DND-41 (cell line): Measurements from ENCODE around the gene PRKAG2.

Experiments used
- ATAC-seq: fragments of 200-7000 bp; cut with Tn5 transposase; 3 replicates; pipeline ENCODE4 v1.9.1; 2021; ENCODE audit warnings: low read depth; ENCODE audit not compliant: insufficient read depth
- DNase-seq: peaks from one replicate; pipeline ENCODE4 v3.0.0-alpha.2; 2020
- H2AFZ ChIP-seq: 2 replicates; pipeline ENCODE4 v1.6.0; 2012; ENCODE audit warnings: low read depth, low read length
- H3K27ac ChIP-seq: 2 replicates; pipeline ENCODE4 v1.5.1; 2012; ENCODE audit warnings: low read length, inconsistent platforms
- H3K27me3 ChIP-seq: fragments of 200-600 bp; sonication (generic); 2 replicates; pipeline ENCODE4 v1.6.0; 2012; ENCODE audit warnings: low read length, mild to moderate bottlenecking, inconsistent platforms; ENCODE audit not compliant: insufficient read depth, poor library complexity
- H3K36me3 ChIP-seq: 2 replicates; pipeline ENCODE4 v1.5.1; 2012; ENCODE audit warnings: low read length, inconsistent platforms; ENCODE audit not compliant: insufficient read depth
- H3K4me1 ChIP-seq: 2 replicates; pipeline ENCODE4 v1.5.1; 2012; ENCODE audit warnings: mild to moderate bottlenecking, low read length; ENCODE audit not compliant: insufficient read depth
- H3K4me2 ChIP-seq: 2 replicates; pipeline ENCODE4 v1.6.0; 2012; ENCODE audit warnings: mild to moderate bottlenecking, moderate library complexity, low read length, inconsistent platforms; ENCODE audit not compliant: insufficient read depth
- H3K4me3 ChIP-seq, 2 experiments: fragments of 200-600 bp in 1 of 2; shearing (Covaris generic) in 1 of 2; 2 replicates each; pipeline ENCODE4 v1.5.1; 2012 to 2016; ENCODE audit warnings: inconsistent platforms in 2 of 2, low read length in 2 of 2, mild to moderate bottlenecking in 2 of 2, low read depth in 1 of 2, moderate library complexity in 1 of 2
- H3K79me2 ChIP-seq: 2 replicates; pipeline ENCODE4 v1.6.0; 2012; ENCODE audit warnings: low read length, inconsistent platforms; ENCODE audit not compliant: insufficient read depth
- H3K9ac ChIP-seq: 2 replicates; pipeline ENCODE4 v1.6.0; 2012; ENCODE audit warnings: low read depth, mild to moderate bottlenecking, inconsistent platforms, low read length, moderate library complexity
- H3K9me3 ChIP-seq: 2 replicates; pipeline ENCODE4 v1.5.1; 2012; ENCODE audit warnings: low read length, moderate library complexity, mild to moderate bottlenecking, inconsistent platforms; ENCODE audit not compliant: insufficient read depth, severe bottlenecking
- H4K20me1 ChIP-seq: 2 replicates; pipeline ENCODE4 v1.6.0; 2012; ENCODE audit warnings: low read length; ENCODE audit not compliant: insufficient read depth
- EZH2 ChIP-seq: IDR thresholded peaks from 3 replicates; pipeline ENCODE4 v1.6.1; 2012; ENCODE audit warnings: borderline replicate concordance, low read depth, mild to moderate bottlenecking, moderate library complexity, low read length, inconsistent platforms; ENCODE audit not compliant: severe bottlenecking
- TF ChIP-seq, protein P1 (sequence below): IDR thresholded peaks from 2 replicates; pipeline ENCODE4 v1.5.1; 2012; ENCODE audit warnings: borderline replicate concordance, low read length, moderate library complexity, mild to moderate bottlenecking; ENCODE audit not compliant: poor library complexity, severe bottlenecking; ENCODE audit errors: extremely low read depth

PRKAG2 gene

DNA sequence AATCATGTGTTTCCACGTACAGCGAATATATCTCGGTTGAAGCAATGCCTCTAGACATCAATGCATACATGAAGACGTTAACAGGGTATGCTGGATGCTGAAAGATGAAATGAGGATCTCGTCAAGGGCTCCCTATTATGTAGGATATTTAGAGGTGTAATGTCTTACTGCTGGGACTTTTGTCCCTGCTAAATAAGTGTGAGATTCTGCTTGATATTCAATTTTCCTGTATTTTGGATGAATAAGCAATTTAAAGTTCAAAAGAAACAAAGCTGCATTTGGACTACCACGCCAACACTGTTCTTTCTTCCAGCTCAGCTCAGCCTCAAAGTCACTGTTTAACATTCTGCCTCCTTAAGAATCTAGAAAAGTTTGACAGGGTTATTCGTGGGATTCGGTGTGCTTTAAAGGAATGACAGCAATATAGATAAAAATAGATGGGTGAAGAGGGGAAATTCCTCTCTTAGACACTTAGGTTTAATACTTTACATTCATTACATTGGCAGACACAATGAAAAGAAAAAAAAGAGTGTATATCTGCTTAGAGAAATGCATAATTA lies 247.1 kb downstream of the PRKAG2 start:
- TF ChIP-seq, protein P1, sequence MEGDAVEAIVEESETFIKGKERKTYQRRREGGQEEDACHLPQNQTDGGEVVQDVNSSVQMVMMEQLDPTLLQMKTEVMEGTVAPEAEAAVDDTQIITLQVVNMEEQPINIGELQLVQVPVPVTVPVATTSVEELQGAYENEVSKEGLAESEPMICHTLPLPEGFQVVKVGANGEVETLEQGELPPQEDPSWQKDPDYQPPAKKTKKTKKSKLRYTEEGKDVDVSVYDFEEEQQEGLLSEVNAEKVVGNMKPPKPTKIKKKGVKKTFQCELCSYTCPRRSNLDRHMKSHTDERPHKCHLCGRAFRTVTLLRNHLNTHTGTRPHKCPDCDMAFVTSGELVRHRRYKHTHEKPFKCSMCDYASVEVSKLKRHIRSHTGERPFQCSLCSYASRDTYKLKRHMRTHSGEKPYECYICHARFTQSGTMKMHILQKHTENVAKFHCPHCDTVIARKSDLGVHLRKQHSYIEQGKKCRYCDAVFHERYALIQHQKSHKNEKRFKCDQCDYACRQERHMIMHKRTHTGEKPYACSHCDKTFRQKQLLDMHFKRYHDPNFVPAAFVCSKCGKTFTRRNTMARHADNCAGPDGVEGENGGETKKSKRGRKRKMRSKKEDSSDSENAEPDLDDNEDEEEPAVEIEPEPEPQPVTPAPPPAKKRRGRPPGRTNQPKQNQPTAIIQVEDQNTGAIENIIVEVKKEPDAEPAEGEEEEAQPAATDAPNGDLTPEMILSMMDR = no peak
- no peak for TF ChIP-seq EZH2

DNA sequence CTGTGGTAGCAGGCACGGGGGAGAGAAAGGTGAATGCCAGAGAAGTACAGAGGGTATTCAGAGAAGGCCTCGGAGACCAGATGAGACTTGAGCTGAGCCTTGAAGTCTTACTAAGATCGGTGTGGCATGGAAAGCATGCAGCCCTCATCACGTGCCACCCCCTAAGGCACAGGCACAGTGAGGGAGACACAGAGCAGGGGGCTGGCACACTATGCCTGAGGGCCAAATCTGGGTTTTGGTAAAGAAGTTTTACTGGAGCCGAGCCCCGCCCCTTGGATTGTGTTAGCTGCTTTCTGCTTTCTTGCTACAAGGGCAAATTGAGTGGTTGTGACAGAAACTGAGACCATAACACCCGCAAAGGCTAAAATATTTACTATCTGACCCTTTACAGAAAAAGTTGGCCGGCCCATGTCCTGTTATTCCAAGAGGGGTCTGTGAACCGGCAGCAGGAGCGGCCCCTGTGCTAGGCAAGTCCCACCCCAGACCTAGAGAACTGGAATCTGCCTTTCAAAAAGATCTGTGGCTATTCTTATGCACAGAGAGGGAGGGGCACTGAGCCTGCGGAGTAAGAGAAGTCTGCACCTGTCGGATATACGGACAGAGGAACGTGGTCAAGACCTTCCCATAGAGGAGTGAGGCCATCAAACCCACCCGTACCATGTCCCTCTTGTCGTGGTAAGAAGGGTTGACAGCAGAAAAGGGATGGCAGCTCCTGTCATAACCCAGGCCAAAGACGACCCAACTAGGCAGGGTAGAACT lies 247.9 kb downstream of the PRKAG2 start:
- no peaks in the 10 kb centered on the region for H3K4me1 ChIP-seq
- H3K36me3 ChIP-seq = no peaks in the 10 kb centered on the region
- H3K4me2 ChIP-seq = no peak overlapping the region
- H3K79me2 ChIP-seq = no peaks in the 10 kb centered on the region
- no peak overlapping the region for H3K4me3 ChIP-seq
- H3K27ac ChIP-seq = no peak overlapping the region
- ATAC-seq (no peak), DNase-seq (no peak)
- H2AFZ ChIP-seq = no peak overlapping the region
- H3K9me3 ChIP-seq = no peaks in the 10 kb centered on the region
- H3K27me3 ChIP-seq = peaks cover 11% of the 10 kb centered on the region
- no peaks in the 10 kb centered on the region for H4K20me1 ChIP-seq
- no peak for TF ChIP-seq EZH2
- TF ChIP-seq, protein P1 = no peak
- H3K9ac ChIP-seq = no peak overlapping the region

More for the DNA sequence above, 247.1 kb downstream of the PRKAG2 start:
- no peak overlapping the region for H2AFZ ChIP-seq
- no peaks in the 10 kb centered on the region for H4K20me1 ChIP-seq
- H3K4me3 ChIP-seq = no peak overlapping the region
- no peaks in the 10 kb centered on the region for H3K36me3 ChIP-seq
- ATAC-seq (no peak), DNase-seq (no peak)
- H3K27me3 ChIP-seq = peaks cover 11% of the 10 kb centered on the region
- H3K4me2 ChIP-seq = no peak overlapping the region
- no peaks in the 10 kb centered on the region for H3K4me1 ChIP-seq
- H3K27ac ChIP-seq = no peak overlapping the region
- no peaks in the 10 kb centered on the region for H3K79me2 ChIP-seq
- no peak overlapping the region for H3K9ac ChIP-seq
- no peaks in the 10 kb centered on the region for H3K9me3 ChIP-seq

DNA sequence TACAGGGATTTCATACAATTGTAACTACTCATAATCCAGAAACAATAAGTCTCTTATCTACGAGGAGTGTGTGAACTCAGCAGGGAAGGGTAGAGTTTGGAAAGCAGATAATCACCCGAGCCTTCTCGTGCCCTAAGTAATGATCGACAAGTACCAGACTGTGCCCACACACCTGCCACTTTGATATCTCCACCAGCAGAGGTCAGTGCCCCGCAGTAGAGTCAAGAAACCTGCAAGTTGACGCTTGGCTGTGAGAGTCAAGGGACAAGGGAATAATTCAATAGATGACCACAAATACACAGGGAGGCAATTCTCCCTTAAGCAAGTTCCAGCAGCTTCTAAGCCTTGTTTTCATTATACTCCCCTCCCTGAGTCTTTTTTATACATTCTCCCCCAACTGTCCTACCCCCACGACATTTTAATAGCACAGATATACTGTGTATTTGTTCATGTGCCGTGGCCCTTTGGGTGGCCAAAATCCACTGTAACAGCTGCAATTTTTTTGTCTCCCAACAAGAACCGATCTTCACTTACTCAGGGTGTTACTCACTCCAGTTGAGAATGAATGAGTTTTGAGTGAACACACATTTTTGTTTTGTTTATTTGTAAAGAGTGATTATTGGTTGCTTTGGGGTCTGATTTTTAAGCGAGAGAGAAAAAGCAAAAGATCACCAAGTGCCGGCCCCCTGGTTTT lies 250.3 kb downstream of the PRKAG2 start:
- H3K4me2 ChIP-seq = no peak overlapping the region
- no peak overlapping the region for H3K27ac ChIP-seq
- no peak overlapping the region for H3K4me3 ChIP-seq
- H3K36me3 ChIP-seq = no peaks in the 10 kb centered on the region
- H4K20me1 ChIP-seq = no peaks in the 10 kb centered on the region
- ATAC-seq (peak; percentile 58; the same call in 2 of the 3 replicates), DNase-seq (peak; percentile 28)
- no peak overlapping the region for H3K9ac ChIP-seq
- no peaks in the 10 kb centered on the region for H3K9me3 ChIP-seq
- no peak overlapping the region for H2AFZ ChIP-seq
- no peaks in the 10 kb centered on the region for H3K79me2 ChIP-seq
- H3K27me3 ChIP-seq = peaks cover 11% of the 10 kb centered on the region
- TF ChIP-seq, protein P1 = peak; percentile 59
- no peak for TF ChIP-seq EZH2
- no peaks in the 10 kb centered on the region for H3K4me1 ChIP-seq
